SK-N-MC (cell line): ENCODE measurements around the gene JPT2.

Experiments used
- DNase-seq: peaks from one replicate; pipeline ENCODE4 v3.0.0-alpha.2; 2011; ENCODE audit warnings: low read depth, low spot score
- H3K27ac ChIP-seq: fragments of 200-600 bp; sonication (generic); 2 replicates; pipeline ENCODE4 v1.5.1; 2016; ENCODE audit warnings: mixed run types
- H3K36me3 ChIP-seq: fragments of 200-600 bp; sonication (generic); 2 replicates; pipeline ENCODE4 v1.6.1; 2017; ENCODE audit warnings: antibody characterized with exemption, low read length, mixed read lengths; ENCODE audit not compliant: insufficient read depth
- H3K4me3 ChIP-seq: fragments of 200-600 bp; sonication (generic); 2 replicates; pipeline ENCODE4 v1.5.1; 2016
- H3K9ac ChIP-seq: fragments of 200-600 bp; sonication (generic); 2 replicates; pipeline ENCODE4 v1.8.0; 2017; ENCODE audit warnings: mixed run types, mixed read lengths; ENCODE audit not compliant: insufficient read length
- H3K9me3 ChIP-seq: fragments of 200-600 bp; sonication (generic); 2 replicates; pipeline ENCODE4 v1.6.1; 2017; ENCODE audit warnings: low read depth, mild to moderate bottlenecking, antibody characterized with exemption, low read length, moderate library complexity, mixed read lengths
- EZH2 ChIP-seq: fragments of 200-600 bp; sonication (generic); IDR thresholded peaks from one replicate; pipeline ENCODE4 v1.6.1; 2017; ENCODE audit warnings: antibody characterized with exemption
- FOXP2 ChIP-seq: optimal IDR thresholded peaks from 2 replicates; pipeline ENCODE3; 2011; ENCODE audit warnings: mild to moderate bottlenecking, moderate library complexity; ENCODE audit not compliant: insufficient read depth; ENCODE audit errors: extremely low read length, control extremely low read depth
- POLR2AphosphoS5 ChIP-seq: IDR thresholded peaks from 2 replicates; pipeline ENCODE4 v1.6.1; 2012; ENCODE audit warnings: mild to moderate bottlenecking, low read depth, low read length, borderline replicate concordance

The JPT2 gene

GRCh38 chr16:1637526-1637925, 40.6 kb upstream of the JPT2 start:
- DNase-seq, result no peak
- Histone ChIP-seq H3K9me3 (no peaks in the 10 kb centered on the region), H3K9ac (no peak overlapping the region), H3K4me3 (no peak overlapping the region), H3K36me3 (peaks cover 71% of the 10 kb centered on the region), H3K27ac (no peak overlapping the region)
- TF ChIP-seq FOXP2 (no peak), POLR2AphosphoS5 (no peak), EZH2 (no peak)

- peaks cover 70% of the 10 kb centered on the region for H3K36me3 ChIP-seq
- no peak for DNase-seq
- no peak overlapping the region for H3K4me3 ChIP-seq
- H3K27ac ChIP-seq, result no peak overlapping the region
- no peak for TF ChIP-seq POLR2AphosphoS5
- no peak for TF ChIP-seq FOXP2
- TF ChIP-seq EZH2, result no peak
- H3K9me3 ChIP-seq, result no peaks in the 10 kb centered on the region
- no peak overlapping the region for H3K9ac ChIP-seq
Measured at GRCh38 chr16:1638757-1639156, 39.3 kb upstream of the JPT2 start.

- Histone ChIP-seq H3K9me3 (no peaks in the 10 kb centered on the region), H3K36me3 (peaks cover 70% of the 10 kb centered on the region), H3K4me3 (no peak overlapping the region), H3K27ac (no peak overlapping the region), H3K9ac (no peak overlapping the region)
- DNase-seq, result no peak
- TF ChIP-seq EZH2, result no peak
- no peak for TF ChIP-seq FOXP2
- TF ChIP-seq POLR2AphosphoS5, result no peak
Measured at GRCh38 chr16:1639282-1639681, 38.8 kb upstream of the JPT2 start.

GRCh38 chr16:1639860-1640259, 38.2 kb upstream of the JPT2 start:
- Histone ChIP-seq H3K4me3 (no peak overlapping the region), H3K27ac (no peak overlapping the region), H3K9ac (no peak overlapping the region), H3K9me3 (no peaks in the 10 kb centered on the region), H3K36me3 (peaks cover 67% of the 10 kb centered on the region)
- no peak for TF ChIP-seq FOXP2
- no peak for TF ChIP-seq EZH2
- no peak for TF ChIP-seq POLR2AphosphoS5
- DNase-seq, result no peak

- H3K9ac ChIP-seq, result no peak overlapping the region
- peaks cover 67% of the 10 kb centered on the region for H3K36me3 ChIP-seq
- H3K27ac ChIP-seq, result no peak overlapping the region
- H3K4me3 ChIP-seq, result no peak overlapping the region
- TF ChIP-seq EZH2 (no peak), POLR2AphosphoS5 (no peak), FOXP2 (no peak)
- no peak for DNase-seq
- no peaks in the 10 kb centered on the region for H3K9me3 ChIP-seq
Measured at GRCh38 chr16:1640261-1640941, 37.7 kb upstream of the JPT2 start.

GRCh38 chr16:1641261-1641660, 36.8 kb upstream of the JPT2 start:
- H3K36me3 ChIP-seq, result peaks cover 67% of the 10 kb centered on the region
- no peaks in the 10 kb centered on the region for H3K9me3 ChIP-seq
- H3K9ac ChIP-seq, result no peak overlapping the region
- H3K27ac ChIP-seq, result no peak overlapping the region
- DNase-seq, result no peak
- TF ChIP-seq POLR2AphosphoS5, result no peak
- TF ChIP-seq EZH2, result no peak
- TF ChIP-seq FOXP2, result no peak
- H3K4me3 ChIP-seq, result no peak overlapping the region

GRCh38 chr16:1642148-1642547, 35.9 kb upstream of the JPT2 start:
- DNase-seq, result no peak
- TF ChIP-seq POLR2AphosphoS5, result no peak
- H3K9ac ChIP-seq, result no peak overlapping the region
- no peaks in the 10 kb centered on the region for H3K9me3 ChIP-seq
- peaks cover 73% of the 10 kb centered on the region for H3K36me3 ChIP-seq
- H3K4me3 ChIP-seq, result no peak overlapping the region
- no peak overlapping the region for H3K27ac ChIP-seq

GRCh38 chr16:1642753-1643152, 35.3 kb upstream of the JPT2 start:
- no peak for DNase-seq
- H3K9ac ChIP-seq, result no peak overlapping the region
- H3K27ac ChIP-seq, result no peak overlapping the region
- no peaks in the 10 kb centered on the region for H3K9me3 ChIP-seq
- peaks cover 69% of the 10 kb centered on the region for H3K36me3 ChIP-seq
- no peak overlapping the region for H3K4me3 ChIP-seq
- TF ChIP-seq FOXP2, result no peak
- no peak for TF ChIP-seq POLR2AphosphoS5
- TF ChIP-seq EZH2, result no peak

- Histone ChIP-seq H3K36me3 (peaks cover 61% of the 10 kb centered on the region), H3K27ac (no peak overlapping the region), H3K4me3 (no peak overlapping the region), H3K9ac (no peak overlapping the region), H3K9me3 (no peaks in the 10 kb centered on the region)
- DNase-seq, result no peak
- TF ChIP-seq EZH2 (no peak), FOXP2 (no peak)
Measured at GRCh38 chr16:1643521-1643920, 34.6 kb upstream of the JPT2 start.
